GM10266 (cell line): ENCODE data around the gene GP2.

ENCODE experiments used
- DNase-seq: peaks from one replicate; pipeline ENCODE4 v3.0.0; 2012; ENCODE audit errors: extremely low spot score
- CTCF ChIP-seq: IDR thresholded peaks from 2 replicates; pipeline ENCODE4 v1.5.1; 2012; ENCODE audit warnings: mild to moderate bottlenecking, low read depth; ENCODE audit not compliant: control insufficient read depth, insufficient read depth; ENCODE audit errors: missing control alignments

GP2 gene

GRCh38 chr16:20336955-20337354, 9.6 kb upstream of the GP2 start:
- DNase-seq: no peak
- no peak for TF ChIP-seq CTCF

GRCh38 chr16:20334396-20334795, 7.1 kb upstream of the GP2 start:
- no peak for TF ChIP-seq CTCF

GRCh38 chr16:20333120-20333519, 5.8 kb upstream of the GP2 start:
- TF ChIP-seq CTCF: no peak
- no peak for DNase-seq

More at GRCh38 chr16:20334396-20334795, 7.1 kb upstream of the GP2 start:
- no peak for DNase-seq

GRCh38 chr16:20332411-20332810, 5.1 kb upstream of the GP2 start:
- TF ChIP-seq CTCF: no peak
- DNase-seq: no peak

GRCh38 chr16:20331635-20332034, 4.3 kb upstream of the GP2 start:
- DNase-seq: no peak
- TF ChIP-seq CTCF: no peak

- TF ChIP-seq CTCF: no peak
- DNase-seq: no peak
Measured at GRCh38 chr16:20329392-20330138, 2.3 kb upstream of the GP2 start.

GRCh38 chr16:20326321-20326720, 992 bp downstream of the GP2 start:
- DNase-seq: no peak
- no peak for TF ChIP-seq CTCF
